ENCODE data around the gene CNOT1. TPM values are rescaled to one million over a fixed set of nuclear protein-coding genes. Genes with fewer than 3 reads are reported as not detected.
"Not testable (repeated sequence)": the region's sequence is repeated elsewhere in the genome, so short reads cannot be mapped to it uniquely, and the experiment has no call there.

Gene CNOT1
- total RNA-seq, 2 donors from 2014 or later = 306 to 397 TPM

GRCh38 chr16:58651965-58652348 lies 22.3 kb upstream of the CNOT1 start:
- Mint-ChIP-seq H3K9me3 (no peaks in the 10 kb centered on the region), H3K27ac (no peak overlapping the region), H3K36me3 (no peaks in the 10 kb centered on the region), H3K27me3 (peaks cover 0 to 3% of the 10 kb centered on the region in 2 donors), H3K4me3 (no peak overlapping the region), H3K4me1 (ENCODE audit: low read depth in 2 of 2) (no peaks in the 10 kb centered on the region)
- no peak for ATAC-seq
- no peak for DNase-seq (ENCODE audit: low spot score)

GRCh38 chr16:58649707-58650106 lies 20.1 kb upstream of the CNOT1 start:
- H3K9me3 Mint-ChIP-seq = no peaks in the 10 kb centered on the region
- H3K27ac Mint-ChIP-seq = no peak overlapping the region
- ATAC-seq (no peak), DNase-seq (ENCODE audit: low spot score) (no peak)
- no peaks in the 10 kb centered on the region for H3K4me1 Mint-ChIP-seq (ENCODE audit: low read depth in 2 of 2)
- peaks cover 0 to 3% of the 10 kb centered on the region in 2 donors for H3K27me3 Mint-ChIP-seq
- H3K36me3 Mint-ChIP-seq = no peaks in the 10 kb centered on the region
- no peak overlapping the region for H3K4me3 Mint-ChIP-seq

- Mint-ChIP-seq H3K4me1 (ENCODE audit: low read depth in 2 of 2) (no peaks in the 10 kb centered on the region), H3K27me3 (no peaks in the 10 kb centered on the region), H3K4me3 (no peak overlapping the region), H3K9me3 (no peaks in the 10 kb centered on the region), H3K36me3 (no peaks in the 10 kb centered on the region), H3K27ac (no peak overlapping the region)
- ATAC-seq (no peak), DNase-seq (ENCODE audit: low spot score) (no peak)
Measured at GRCh38 chr16:58647107-58647506, 17.5 kb upstream of the CNOT1 start.

- H3K4me3 Mint-ChIP-seq = no peak overlapping the region
- no peak for ATAC-seq
- H3K9me3 Mint-ChIP-seq = no peaks in the 10 kb centered on the region
- H3K4me1 Mint-ChIP-seq (ENCODE audit: low read depth in 2 of 2) = no peaks in the 10 kb centered on the region
- H3K27me3 Mint-ChIP-seq = peaks cover 0 to 3% of the 10 kb centered on the region in 2 donors
- DNase-seq (ENCODE audit: low spot score) = no peak
- H3K27ac Mint-ChIP-seq = no peak overlapping the region
- no peaks in the 10 kb centered on the region for H3K36me3 Mint-ChIP-seq
Measured at GRCh38 chr16:58644765-58645487, 15.3 kb upstream of the CNOT1 start.

GRCh38 chr16:58644108-58644507 lies 14.5 kb upstream of the CNOT1 start:
- ATAC-seq = no peak
- Mint-ChIP-seq H3K4me3 (no peak overlapping the region), H3K27ac (no peak overlapping the region), H3K4me1 (ENCODE audit: low read depth in 2 of 2) (no peaks in the 10 kb centered on the region), H3K36me3 (no peaks in the 10 kb centered on the region), H3K9me3 (no peaks in the 10 kb centered on the region), H3K27me3 (peaks cover 0 to 4% of the 10 kb centered on the region in 2 donors)
- DNase-seq (ENCODE audit: low spot score) = no peak

GRCh38 chr16:58640949-58641348 lies 11.3 kb upstream of the CNOT1 start:
- H3K36me3 Mint-ChIP-seq = no peaks in the 10 kb centered on the region
- no peaks in the 10 kb centered on the region for H3K4me1 Mint-ChIP-seq (ENCODE audit: low read depth in 2 of 2)
- DNase-seq (ENCODE audit: low spot score) (no peak), ATAC-seq (no peak)
- H3K27me3 Mint-ChIP-seq = peaks cover 4 to 7% of the 10 kb centered on the region in 2 donors
- no peaks in the 10 kb centered on the region for H3K9me3 Mint-ChIP-seq
- H3K4me3 Mint-ChIP-seq = no peak overlapping the region
- no peak overlapping the region for H3K27ac Mint-ChIP-seq

GRCh38 chr16:58639836-58640235 lies 10.2 kb upstream of the CNOT1 start:
- peaks cover 6 to 7% of the 10 kb centered on the region in 2 donors for H3K27me3 Mint-ChIP-seq
- H3K4me1 Mint-ChIP-seq (ENCODE audit: low read depth in 2 of 2) = no peaks in the 10 kb centered on the region
- H3K9me3 Mint-ChIP-seq = no peaks in the 10 kb centered on the region
- ATAC-seq (no peak), DNase-seq (ENCODE audit: low spot score) (no peak)
- H3K27ac Mint-ChIP-seq = no peak overlapping the region
- no peaks in the 10 kb centered on the region for H3K36me3 Mint-ChIP-seq
- H3K4me3 Mint-ChIP-seq = no peak overlapping the region

- no peak for ATAC-seq
- H3K4me1 Mint-ChIP-seq (ENCODE audit: low read depth in 2 of 2) = no peaks in the 10 kb centered on the region
- DNase-seq (ENCODE audit: low spot score) = no peak
- H3K4me3 Mint-ChIP-seq = no peak overlapping the region
- no peaks in the 10 kb centered on the region for H3K36me3 Mint-ChIP-seq
- H3K9me3 Mint-ChIP-seq = no peaks in the 10 kb centered on the region
- no peak overlapping the region for H3K27ac Mint-ChIP-seq
- peaks cover 6 to 7% of the 10 kb centered on the region in 2 donors for H3K27me3 Mint-ChIP-seq
Measured at GRCh38 chr16:58639230-58639629, 9.6 kb upstream of the CNOT1 start.

GRCh38 chr16:58638148-58639036 lies 8.8 kb upstream of the CNOT1 start:
- DNase-seq (ENCODE audit: low spot score) (no peak), ATAC-seq (peak; percentile 13 to 16)
- Mint-ChIP-seq H3K9me3 (no peaks in the 10 kb centered on the region), H3K4me1 (ENCODE audit: low read depth in 2 of 2) (no peaks in the 10 kb centered on the region), H3K27me3 (peaks cover 6 to 7% of the 10 kb centered on the region in 2 donors), H3K36me3 (no peaks in the 10 kb centered on the region), H3K4me3 (no peak overlapping the region), H3K27ac (no peak overlapping the region)

GRCh38 chr16:58637021-58637420 lies 7.4 kb upstream of the CNOT1 start:
- H3K4me3 Mint-ChIP-seq; H3K36me3 Mint-ChIP-seq; ATAC-seq; H3K9me3 Mint-ChIP-seq; H3K4me1 Mint-ChIP-seq (ENCODE audit: low read depth in 2 of 2); H3K27ac Mint-ChIP-seq; H3K27me3 Mint-ChIP-seq; DNase-seq (ENCODE audit: low spot score): not testable (repeated sequence)

- no peak for ATAC-seq
Measured at GRCh38 chr16:58636466-58636865, 6.8 kb upstream of the CNOT1 start.

GRCh38 chr16:58635502-58635901 lies 5.9 kb upstream of the CNOT1 start:
- H3K9me3 Mint-ChIP-seq = no peaks in the 10 kb centered on the region
- H3K4me1 Mint-ChIP-seq (ENCODE audit: low read depth in 2 of 2) = peaks cover 2 to 7% of the 10 kb centered on the region in 2 donors
- DNase-seq (ENCODE audit: low spot score) (no peak), ATAC-seq (no peak)
- no peaks in the 10 kb centered on the region for H3K36me3 Mint-ChIP-seq
- H3K27me3 Mint-ChIP-seq = peaks cover 6 to 7% of the 10 kb centered on the region in 2 donors
- H3K4me3 Mint-ChIP-seq = no peak overlapping the region
- no peak overlapping the region for H3K27ac Mint-ChIP-seq

More at GRCh38 chr16:58636466-58636865, 6.8 kb upstream of the CNOT1 start:
- no peaks in the 10 kb centered on the region for H3K9me3 Mint-ChIP-seq
- H3K4me3 Mint-ChIP-seq = no peak overlapping the region
- peaks cover 6 to 7% of the 10 kb centered on the region in 2 donors for H3K27me3 Mint-ChIP-seq
- peaks cover 0 to 2% of the 10 kb centered on the region in 2 donors for H3K4me1 Mint-ChIP-seq (ENCODE audit: low read depth in 2 of 2)
- H3K36me3 Mint-ChIP-seq = no peaks in the 10 kb centered on the region
- no peak for DNase-seq (ENCODE audit: low spot score)
- no peak overlapping the region for H3K27ac Mint-ChIP-seq

GRCh38 chr16:58634265-58634802 lies 4.7 kb upstream of the CNOT1 start:
- DNase-seq (ENCODE audit: low spot score) (no peak), ATAC-seq (no peak)
- H3K4me3 Mint-ChIP-seq = no peak overlapping the region
- H3K4me1 Mint-ChIP-seq (ENCODE audit: low read depth in 2 of 2) = peaks cover 11 to 13% of the 10 kb centered on the region in 2 donors
- no peak overlapping the region for H3K27ac Mint-ChIP-seq
- H3K27me3 Mint-ChIP-seq = peaks cover 2 to 7% of the 10 kb centered on the region in 2 donors
- no peaks in the 10 kb centered on the region for H3K36me3 Mint-ChIP-seq
- H3K9me3 Mint-ChIP-seq = no peaks in the 10 kb centered on the region
